Fibroblast of the aortic adventitia (primary cell): ENCODE measurements around the gene CNN2. TPM values are rescaled to one million over a fixed set of nuclear protein-coding genes. Genes with fewer than 3 reads are reported as not detected.
A peak's percentile ranks its signal among the peaks of the same experiment; 100 is the strongest.

Experiments used
- DNase-seq: peaks from one replicate; pipeline ENCODE4 v3.0.0-alpha.2; 2010; ENCODE audit warnings: low read depth
- H3K4me3 ChIP-seq: 2 replicates; pipeline ENCODE4 v1.5.1; 2011; ENCODE audit warnings: low read depth, mild to moderate bottlenecking, control low read depth, low read length, moderate library complexity
- total RNA-seq: library from RNA; depleted of rRNA; stranded (reverse); fragments of >200 nt; gene quantifications from 2 replicates; pipeline ENCODE4 v1.2.3, GENCODE V29; 2012; ENCODE audit warnings: low replicate concordance
- TF ChIP-seq, protein P1 (sequence below): IDR thresholded peaks from 2 replicates; pipeline ENCODE4 v1.5.1; 2011; ENCODE audit warnings: mild to moderate bottlenecking, low read length, control low read depth, inconsistent platforms; ENCODE audit not compliant: insufficient read depth

Gene CNN2
- total RNA-seq, 1 donor = 96.0 TPM

DNA sequence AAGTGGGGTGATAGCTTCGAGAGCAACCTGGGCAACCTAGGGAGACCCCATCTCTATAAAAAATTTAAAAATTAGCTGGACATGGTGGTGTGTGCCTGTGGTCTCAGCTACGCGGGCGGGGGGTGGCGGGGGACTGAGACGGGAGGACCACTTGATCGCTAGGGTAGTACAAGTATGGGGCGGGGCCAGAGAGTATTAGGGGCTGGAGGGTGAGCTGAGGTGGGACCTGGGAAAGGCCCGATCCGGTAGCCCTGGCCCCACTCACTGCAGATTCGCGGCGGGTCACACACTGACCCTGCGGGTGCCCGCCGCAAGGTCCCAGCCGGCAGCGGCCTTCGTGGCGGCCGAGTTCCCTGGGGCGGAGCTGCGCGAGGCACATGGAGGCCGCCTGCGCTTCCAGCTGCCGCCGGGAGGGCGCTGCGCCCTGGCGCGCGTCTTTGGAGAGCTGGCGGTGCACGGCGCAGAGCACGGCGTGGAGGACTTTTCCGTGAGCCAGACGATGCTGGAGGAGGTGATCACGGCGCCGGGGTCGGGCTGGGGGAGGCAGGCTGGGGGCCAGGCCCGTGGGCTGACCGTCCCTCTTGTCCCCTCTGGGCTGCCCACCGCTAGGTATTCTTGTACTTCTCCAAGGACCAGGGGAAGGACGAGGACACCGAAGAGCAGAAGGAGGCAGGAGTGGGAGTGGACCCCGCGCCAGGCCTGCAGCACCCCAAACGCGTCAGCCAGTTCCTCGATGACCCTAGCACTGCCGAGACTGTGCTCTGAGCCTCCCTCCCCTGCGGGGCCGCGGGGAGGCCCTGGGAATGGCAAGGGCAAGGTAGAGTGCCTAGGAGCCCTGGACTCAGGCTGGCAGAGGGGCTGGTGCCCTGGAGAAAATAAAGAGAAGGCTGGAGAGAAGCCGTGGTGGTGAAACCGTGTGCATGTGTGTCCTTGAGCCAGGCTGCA, 38.5 kb downstream of the CNN2 start:
- no peak overlapping the region for H3K4me3 ChIP-seq
- peak; percentile 65 for DNase-seq
- TF ChIP-seq, protein P1, sequence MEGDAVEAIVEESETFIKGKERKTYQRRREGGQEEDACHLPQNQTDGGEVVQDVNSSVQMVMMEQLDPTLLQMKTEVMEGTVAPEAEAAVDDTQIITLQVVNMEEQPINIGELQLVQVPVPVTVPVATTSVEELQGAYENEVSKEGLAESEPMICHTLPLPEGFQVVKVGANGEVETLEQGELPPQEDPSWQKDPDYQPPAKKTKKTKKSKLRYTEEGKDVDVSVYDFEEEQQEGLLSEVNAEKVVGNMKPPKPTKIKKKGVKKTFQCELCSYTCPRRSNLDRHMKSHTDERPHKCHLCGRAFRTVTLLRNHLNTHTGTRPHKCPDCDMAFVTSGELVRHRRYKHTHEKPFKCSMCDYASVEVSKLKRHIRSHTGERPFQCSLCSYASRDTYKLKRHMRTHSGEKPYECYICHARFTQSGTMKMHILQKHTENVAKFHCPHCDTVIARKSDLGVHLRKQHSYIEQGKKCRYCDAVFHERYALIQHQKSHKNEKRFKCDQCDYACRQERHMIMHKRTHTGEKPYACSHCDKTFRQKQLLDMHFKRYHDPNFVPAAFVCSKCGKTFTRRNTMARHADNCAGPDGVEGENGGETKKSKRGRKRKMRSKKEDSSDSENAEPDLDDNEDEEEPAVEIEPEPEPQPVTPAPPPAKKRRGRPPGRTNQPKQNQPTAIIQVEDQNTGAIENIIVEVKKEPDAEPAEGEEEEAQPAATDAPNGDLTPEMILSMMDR = peak; percentile 76

DNA sequence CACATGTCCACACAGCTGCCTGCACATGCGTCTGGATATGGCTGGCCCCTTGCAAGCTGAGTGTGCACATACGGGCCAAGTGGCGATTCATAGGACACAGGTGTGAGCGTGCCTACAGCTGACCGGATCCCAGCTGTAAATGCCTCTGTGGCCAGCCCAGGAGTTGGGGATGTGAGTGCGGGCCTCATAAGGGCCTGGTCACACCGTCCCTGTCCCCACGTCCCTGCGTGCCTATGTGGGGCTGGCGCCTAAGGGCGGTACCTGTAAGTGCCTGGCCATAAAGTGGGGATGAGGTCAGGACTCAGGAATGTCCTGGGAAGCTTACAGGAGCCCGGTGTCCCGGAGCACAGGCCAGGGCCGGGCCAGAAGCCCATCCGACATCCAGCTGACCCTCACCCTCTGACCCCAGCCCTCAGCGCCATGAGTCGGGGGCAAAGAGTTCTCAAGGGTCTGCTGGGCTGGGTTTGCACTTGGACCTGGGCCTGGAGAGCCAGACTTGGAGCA, 39.2 kb downstream of the CNN2 start:
- DNase-seq = no peak
- H3K4me3 ChIP-seq = no peak overlapping the region
- TF ChIP-seq, protein P1 = no peak

DNA sequence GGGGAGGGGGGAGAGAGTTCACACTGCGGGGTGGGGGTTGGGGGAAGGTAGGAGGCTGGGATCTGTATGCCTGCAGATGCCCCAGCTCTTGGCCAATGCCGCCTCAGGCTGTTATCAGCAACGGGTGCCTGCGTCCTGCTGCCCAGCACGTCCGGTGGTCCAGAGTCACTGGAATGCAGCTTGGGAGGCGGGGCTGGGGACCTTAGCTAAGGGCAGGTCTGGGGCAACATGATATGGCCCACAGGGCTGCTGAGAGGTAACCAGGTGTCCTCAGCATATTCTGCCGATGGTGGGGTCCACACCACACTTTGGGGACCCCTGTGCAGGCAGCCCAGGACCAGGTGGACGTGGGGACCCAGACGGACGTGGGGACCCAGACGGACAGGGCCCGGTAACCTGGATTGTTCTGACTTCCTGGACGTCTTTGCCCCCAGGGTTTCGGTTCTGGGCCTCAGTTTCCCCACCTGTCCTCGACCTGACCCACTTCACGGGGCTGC, 39.9 kb downstream of the CNN2 start:
- H3K4me3 ChIP-seq = no peak overlapping the region
- TF ChIP-seq, protein P1 = no peak
- no peak for DNase-seq

DNA sequence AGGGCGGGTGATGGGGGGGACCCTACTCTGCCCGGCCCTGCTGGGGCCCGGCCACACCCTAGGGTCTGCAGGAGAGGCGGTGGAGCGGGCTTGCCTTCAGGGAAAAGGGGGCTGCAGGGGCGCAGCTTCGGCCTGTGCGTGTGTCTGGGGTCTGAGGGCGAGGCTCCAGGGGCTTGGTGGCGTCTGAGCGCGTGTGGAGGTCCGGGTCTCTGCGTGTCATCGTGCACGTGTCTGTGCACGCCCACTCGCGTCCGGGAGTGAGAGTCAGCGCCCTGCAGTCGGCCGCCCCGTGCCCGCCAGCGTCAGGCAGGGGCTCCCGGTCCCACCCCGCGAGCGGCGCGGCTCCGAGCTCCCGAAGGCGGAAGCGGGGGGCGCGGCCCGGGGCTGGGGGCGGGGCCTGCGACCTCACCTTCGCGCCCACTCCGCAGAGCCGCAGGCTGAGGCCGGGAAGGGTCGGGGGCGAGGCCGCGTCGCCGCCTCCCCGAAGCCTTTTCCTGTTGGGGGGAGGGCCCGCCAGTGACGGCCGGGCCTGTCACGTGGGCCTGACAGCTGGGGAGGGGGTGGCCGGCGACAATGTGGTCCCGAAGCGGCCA, 40.4 kb downstream of the CNN2 start, which contains the start of gene ARHGAP45:
Gene ARHGAP45, plus strand, starts transcription at position 420 of the 593 bp plus-strand sequence. CDS start 239 bp downstream, outside the sequence.
- TF ChIP-seq, protein P1 = no peak
- no peak for DNase-seq
- peak within 1 kb of the TSS; percentile 41 for H3K4me3 ChIP-seq

DNA sequence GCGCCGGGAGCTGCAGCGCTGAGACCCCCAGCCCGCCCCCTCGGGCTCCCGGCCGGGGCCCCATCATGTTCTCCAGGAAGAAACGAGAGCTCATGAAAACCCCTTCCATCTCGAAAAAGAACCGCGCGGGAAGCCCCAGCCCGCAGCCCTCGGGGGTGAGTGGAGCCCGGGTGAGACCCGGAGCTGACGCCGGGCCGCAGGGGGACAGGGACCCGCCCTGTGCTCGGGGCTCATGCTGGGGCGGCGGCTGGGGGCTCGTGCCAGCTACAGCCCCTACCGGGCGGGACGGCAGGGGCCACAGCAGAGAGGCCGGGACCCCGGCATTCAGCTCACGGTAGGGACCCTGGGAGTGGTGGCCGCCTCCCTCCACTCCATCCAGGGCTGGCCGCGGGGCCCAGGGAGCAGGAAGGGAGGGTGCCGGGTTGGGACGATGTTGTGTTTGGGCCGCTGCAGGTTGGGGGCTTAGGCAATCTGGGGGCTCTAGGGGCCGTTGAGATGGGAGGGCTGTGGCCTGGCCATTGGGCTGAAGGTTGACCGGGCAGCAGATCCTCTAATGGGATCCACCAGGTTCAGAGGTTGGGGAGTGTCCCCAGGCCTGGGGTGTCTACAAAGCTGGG, 41.0 kb downstream of the CNN2 start:
- peak overlapping the region; percentile 22 for H3K4me3 ChIP-seq
- no peak for DNase-seq
- TF ChIP-seq, protein P1 = no peak

DNA sequence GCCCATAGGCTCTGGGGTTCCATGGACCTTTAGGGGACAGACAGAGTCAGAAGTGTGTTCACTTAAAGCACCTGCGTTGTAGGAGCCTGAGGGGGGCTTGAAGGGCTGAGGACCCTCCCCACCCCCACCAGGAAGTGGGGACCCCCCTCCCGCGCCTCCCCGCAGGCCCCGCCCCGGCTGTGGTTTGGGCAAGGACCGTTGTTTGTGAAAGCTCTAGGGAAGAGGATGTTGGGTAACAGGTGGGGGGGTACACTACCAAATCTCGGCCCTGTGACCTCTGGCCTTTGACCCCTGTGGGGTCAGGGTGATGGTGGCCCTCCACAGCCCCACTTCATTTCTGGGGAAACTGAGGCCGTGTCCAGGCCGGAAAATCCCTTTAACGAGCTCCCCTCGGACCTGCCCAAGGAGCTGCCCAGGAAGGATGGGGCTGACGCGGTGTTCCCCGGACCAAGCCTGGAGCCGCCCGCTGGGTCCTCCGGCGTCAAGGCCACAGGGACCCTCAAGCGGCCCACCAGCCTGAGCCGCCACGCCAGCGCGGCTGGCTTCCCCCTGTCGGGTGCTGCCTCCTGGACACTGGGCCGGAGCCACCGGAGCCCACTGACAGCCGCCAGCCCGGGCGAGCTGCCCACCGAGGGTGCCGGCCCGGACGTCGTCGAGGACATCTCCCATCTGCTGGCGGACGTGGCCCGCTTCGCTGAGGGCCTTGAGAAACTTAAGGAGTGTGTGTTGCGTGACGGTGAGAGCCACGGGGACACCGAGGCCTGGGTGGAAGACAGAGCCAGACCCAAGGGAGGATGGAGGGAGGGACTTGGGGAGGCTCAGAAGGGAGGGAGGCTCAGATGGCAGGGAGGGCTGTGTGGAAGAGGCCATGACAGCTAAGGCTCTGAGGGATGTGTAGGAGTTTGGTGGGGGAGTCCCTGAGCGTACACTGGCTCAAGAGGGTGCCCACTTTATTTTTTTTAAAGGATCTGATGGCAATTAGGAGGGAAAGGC, 41.9 kb downstream of the CNN2 start:
- TF ChIP-seq, protein P1 = no peak
- no peak overlapping the region for H3K4me3 ChIP-seq
- DNase-seq = no peak
